ENCODE results near the gene PITX1.

- TF ChIP-seq CTCF (IDR thresholded peaks at IDR 0.05), result no peak
- TF ChIP-seq POLR2A (IDR thresholded peaks at IDR 0.05), result no peak
Observed at GRCh38 chr5:135027697-135028615, 6.1 kb downstream of the PITX1 start.
